Measurements from ENCODE around the gene DNAJC7.

- TF ChIP-seq CTCF (IDR thresholded peaks at IDR 0.05) (no peak), POLR2AphosphoS5 (IDR thresholded peaks at IDR 0.05) (no peak), POLR2A (IDR thresholded peaks at IDR 0.05) (no peak)
These were observed 33.8 kb upstream of the DNAJC7 start for GRCh38 chr17:42051013-42051400.

All from stomach (tissue), 4 donors.